A549 (cell line): Measurements from ENCODE around the gene CANT1. TPM values are rescaled to one million over a fixed set of nuclear protein-coding genes. Genes with fewer than 3 reads are reported as not detected.

Experiments
- ATAC-seq, 2 experiments: fragments of 200-7000 bp in 1 of 2; fragments of >200 bp in 1 of 2; cut with Nextera tagmentation in 1 of 2; cut with Tn5 transposase in 1 of 2; 3 replicates each; pipeline versions ENCODE4 v1.8.0 to v1.9.1; 2018 to 2020; ENCODE audit warnings: mild to moderate bottlenecking in 1 of 2, moderate library complexity in 1 of 2
- CTCF ChIA-PET: fragments of 300-600 bp; sonication (Branson Sonifier 250); formaldehyde crosslinking; extraction: SDS; loops from one replicate; lab custom pipeline; 2021; ENCODE audit warnings: antibody characterized with exemption, inconsistent platforms; lab: Yijun Ruan, JAX
- POLR2A ChIA-PET: fragments of 350-600 bp; formaldehyde crosslinking; extraction: SDS; loops from one replicate; lab custom pipeline; 2021; ENCODE audit warnings: antibody characterized with exemption, inconsistent platforms; lab: Yijun Ruan, JAX
- DNase-seq, 2 experiments: peaks; one replicate each; pipeline versions ENCODE4 v3.0.0 to v3.0.0-alpha.2; 2011 to 2016; ENCODE audit warnings: low read depth in 1 of 2, low spot score in 1 of 2
- FAIRE-seq: peaks from 2 replicates; lab custom pipeline; 2011; peaks lifted over from hg19 to GRCh38; lab: Jason Lieb, UNC
- H3K27ac ChIP-seq, 2 experiments: fragments of >200 bp; sonication (Bioruptor Twin); formaldehyde crosslinking; 3 replicates each; pipeline ENCODE4 v1.5.1; 2016 to 2017
- H3K4me1 ChIP-seq: fragments of >200 bp; sonication (Bioruptor Twin); formaldehyde crosslinking; 3 replicates; pipeline ENCODE4 v1.6.1; 2016
- H3K4me2 ChIP-seq: fragments of >200 bp; sonication (Bioruptor Twin); formaldehyde crosslinking; 3 replicates; pipeline ENCODE4 v1.6.1; 2016
- H3K4me3 ChIP-seq: fragments of >200 bp; sonication (Bioruptor Twin); formaldehyde crosslinking; 3 replicates; pipeline ENCODE4 v1.5.1; 2016
- H3K9me3 ChIP-seq: fragments of >200 bp; sonication (Bioruptor Twin); formaldehyde crosslinking; 3 replicates; pipeline ENCODE4 v1.6.1; 2016
- BHLHE40 ChIP-seq: IDR thresholded peaks from 2 replicates; pipeline ENCODE4 v1.6.1; 2012; ENCODE audit warnings: low read depth, low read length, inconsistent platforms
- CHD4 ChIP-seq: fragments of 200-600 bp; sonication (generic); IDR thresholded peaks from 2 replicates; pipeline ENCODE4 v1.6.1; 2016; ENCODE audit warnings: antibody characterized with exemption, mild to moderate bottlenecking, borderline replicate concordance
- EHF ChIP-seq: fragments of 250-450 bp; sonication (Bioruptor Pico); IDR thresholded peaks from 2 replicates; pipeline ENCODE4 v1.5.0; 2020; ENCODE audit warnings: mild to moderate bottlenecking
- EP300 ChIP-seq, 2 experiments: fragments of >200 bp; sonication (Bioruptor Twin); formaldehyde crosslinking; IDR thresholded peaks; 2 replicates in 1 of 2; 3 replicates in 1 of 2; pipeline ENCODE4 v1.6.1; 2016 to 2017
- ESRRA ChIP-seq: fragments of 150-350 bp; IDR thresholded peaks from 2 replicates; pipeline ENCODE4 v1.6.1; 2014; ENCODE audit warnings: mild to moderate bottlenecking, low read length, borderline replicate concordance
- FOSB ChIP-seq: fragments of 250-450 bp; sonication (Bioruptor Pico); IDR thresholded peaks from 2 replicates; pipeline ENCODE4 v1.5.0; 2020; ENCODE audit warnings: mild to moderate bottlenecking, moderate library complexity
- FOSL2 ChIP-seq, 2 experiments: fragments of 450-650 bp in 1 of 2; fragments of >200 bp in 1 of 2; sonication (Bioruptor Twin) in 1 of 2; formaldehyde crosslinking; IDR thresholded peaks; 2 replicates each; pipeline versions ENCODE4 v1.5.0 to v1.6.1; 2016 to 2020; ENCODE audit warnings: mild to moderate bottlenecking in 1 of 2, moderate library complexity in 1 of 2
- HDAC2 ChIP-seq: fragments of 200-600 bp; sonication (generic); IDR thresholded peaks from 2 replicates; pipeline ENCODE4 v1.6.1; 2016
- HOXB13 ChIP-seq: fragments of 250-450 bp; sonication (Bioruptor Pico); IDR thresholded peaks from 2 replicates; pipeline ENCODE4 v1.5.0; 2020; ENCODE audit warnings: low read depth, mild to moderate bottlenecking, moderate library complexity
- HOXB5 ChIP-seq: fragments of 250-450 bp; sonication (Bioruptor Pico); IDR thresholded peaks from 2 replicates; pipeline ENCODE4 v1.5.0; 2020; ENCODE audit warnings: mild to moderate bottlenecking, moderate library complexity
- JUN ChIP-seq, 2 experiments: fragments of >200 bp; sonication (Bioruptor Twin); formaldehyde crosslinking; IDR thresholded peaks; 2 replicates in 1 of 2; 3 replicates in 1 of 2; pipeline ENCODE4 v1.6.1; 2016 to 2017
- KDM5A ChIP-seq: fragments of 200-600 bp; sonication (generic); IDR thresholded peaks from 2 replicates; pipeline ENCODE4 v1.6.1; 2016; ENCODE audit warnings: antibody characterized with exemption, mild to moderate bottlenecking
- MAFK ChIP-seq: fragments of 450-650 bp; IDR thresholded peaks from 2 replicates; pipeline ENCODE4 v1.6.1; 2014; ENCODE audit not compliant: partially characterized antibody
- MAZ ChIP-seq: fragments of 150-350 bp; IDR thresholded peaks from 2 replicates; pipeline ENCODE4 v1.6.1; 2014; ENCODE audit warnings: antibody characterized with exemption, low read depth, low read length, borderline replicate concordance
- NFE2L2 ChIP-seq: fragments of 150-350 bp; conservative IDR thresholded peaks from 2 replicates; pipeline ENCODE4 v1.6.1; 2014; ENCODE audit warnings: low read length
- PHF8 ChIP-seq: fragments of 200-600 bp; sonication (generic); IDR thresholded peaks from 2 replicates; pipeline ENCODE4 v1.6.1; 2016; ENCODE audit warnings: low read depth, mild to moderate bottlenecking, antibody characterized with exemption, moderate library complexity, borderline replicate concordance
- POLR2A ChIP-seq: IDR thresholded peaks from 2 replicates; pipeline ENCODE4 v1.6.1; 2012; ENCODE audit warnings: mild to moderate bottlenecking, low read length
- RNF2 ChIP-seq: fragments of 200-600 bp; sonication (generic); IDR thresholded peaks from 2 replicates; pipeline ENCODE4 v1.6.1; 2016; ENCODE audit warnings: low read depth, mild to moderate bottlenecking, antibody characterized with exemption, moderate library complexity, borderline replicate concordance
- SMC3 ChIP-seq: fragments of >200 bp; sonication (Bioruptor Twin); formaldehyde crosslinking; IDR thresholded peaks from 3 replicates; pipeline ENCODE4 v1.6.1; 2018; ENCODE audit warnings: inconsistent platforms
- TP53 ChIP-seq: fragments of 250-450 bp; sonication (Bioruptor Pico); IDR thresholded peaks from 2 replicates; pipeline ENCODE4 v1.5.0; 2021; ENCODE audit warnings: mild to moderate bottlenecking, moderate library complexity
- ZC3H11A ChIP-seq: fragments of 450-650 bp; IDR thresholded peaks from 2 replicates; pipeline ENCODE4 v1.6.1; 2014; ENCODE audit warnings: antibody characterized with exemption, mild to moderate bottlenecking
- ZFP36 ChIP-seq: fragments of 450-650 bp; IDR thresholded peaks from 2 replicates; pipeline ENCODE4 v1.6.1; 2014; ENCODE audit warnings: borderline replicate concordance; ENCODE audit not compliant: partially characterized antibody
- ZNF302 ChIP-seq: fragments of 250-450 bp; sonication (Bioruptor Pico); IDR thresholded peaks from 2 replicates; pipeline ENCODE4 v1.9.0; 2021; ENCODE audit warnings: inconsistent platforms, mild to moderate bottlenecking, moderate library complexity
- ZSCAN20 ChIP-seq: fragments of 250-450 bp; sonication (Bioruptor Pico); IDR thresholded peaks from 2 replicates; pipeline ENCODE4 v1.8.0; 2022; ENCODE audit warnings: mild to moderate bottlenecking, moderate library complexity
- WGBS: methylation state at CpG from one replicate; pipeline ENCODE4 v1.1.6; 2017; ENCODE audit errors: missing lambda C conversion rate; 5-methylcytosine and 5-hydroxymethylcytosine counted together
- polyA minus RNA-seq: library from RNA; depleted of rRNA, polyadenylated mRNA; stranded (reverse); fragments of >200 nt; gene quantifications from 2 replicates; pipeline ENCODE4 v1.2.3, GENCODE V29; 2011; rRNA and poly(A)+ RNA removed
- polyA plus RNA-seq, 4 experiments: library from polyadenylated mRNA; depleted of rRNA in 3 of 4; stranded (reverse); fragments of >200 nt; fragmentation: RNase III in 1 of 4; extraction: RNeasy Plus Mini Kit Qiagen cat#74134 plus additional on column Dnase treatment in 1 of 4; gene quantifications; 2 replicates in 3 of 4; 3 replicates in 1 of 4; pipeline ENCODE4 v1.2.3, GENCODE V29; 2011 to 2017
- TF ChIP-seq, protein P1 (sequence below): IDR thresholded peaks from 2 replicates; pipeline ENCODE4 v1.6.1; 2012
- TF ChIP-seq, protein P2 (sequence below): fragments of >200 bp; sonication (Bioruptor Twin); formaldehyde crosslinking; IDR thresholded peaks from 3 replicates; pipeline ENCODE4 v1.6.1; 2016
- TF ChIP-seq, protein P3 (sequence below): IDR thresholded peaks from 2 replicates; pipeline ENCODE4 v1.6.1; 2012; ENCODE audit warnings: low read depth, borderline replicate concordance
- TF ChIP-seq, protein P4 (sequence below): IDR thresholded peaks from 2 replicates; pipeline ENCODE4 v1.6.1; 2012

Gene CANT1
- polyA plus RNA-seq (2011; rRNA removed) = 65.5 and 70.0 TPM in 2 replicates
- 73.1 and 91.1 TPM in 2 replicates for polyA plus RNA-seq (2012; cell fraction: cytosol; rRNA removed)
- polyA plus RNA-seq (2012; cell fraction: nucleus; rRNA removed) = 73.9 and 106 TPM in 2 replicates
- 63.4 to 67.6 TPM (median 66.8 TPM) in 3 replicates for polyA plus RNA-seq (2017; fragmentation: RNase III; extraction: RNeasy Plus Mini Kit Qiagen cat#74134 plus additional on column Dnase treatment)
- polyA minus RNA-seq = 66.6 and 67.2 TPM in 2 replicates

DNA sequence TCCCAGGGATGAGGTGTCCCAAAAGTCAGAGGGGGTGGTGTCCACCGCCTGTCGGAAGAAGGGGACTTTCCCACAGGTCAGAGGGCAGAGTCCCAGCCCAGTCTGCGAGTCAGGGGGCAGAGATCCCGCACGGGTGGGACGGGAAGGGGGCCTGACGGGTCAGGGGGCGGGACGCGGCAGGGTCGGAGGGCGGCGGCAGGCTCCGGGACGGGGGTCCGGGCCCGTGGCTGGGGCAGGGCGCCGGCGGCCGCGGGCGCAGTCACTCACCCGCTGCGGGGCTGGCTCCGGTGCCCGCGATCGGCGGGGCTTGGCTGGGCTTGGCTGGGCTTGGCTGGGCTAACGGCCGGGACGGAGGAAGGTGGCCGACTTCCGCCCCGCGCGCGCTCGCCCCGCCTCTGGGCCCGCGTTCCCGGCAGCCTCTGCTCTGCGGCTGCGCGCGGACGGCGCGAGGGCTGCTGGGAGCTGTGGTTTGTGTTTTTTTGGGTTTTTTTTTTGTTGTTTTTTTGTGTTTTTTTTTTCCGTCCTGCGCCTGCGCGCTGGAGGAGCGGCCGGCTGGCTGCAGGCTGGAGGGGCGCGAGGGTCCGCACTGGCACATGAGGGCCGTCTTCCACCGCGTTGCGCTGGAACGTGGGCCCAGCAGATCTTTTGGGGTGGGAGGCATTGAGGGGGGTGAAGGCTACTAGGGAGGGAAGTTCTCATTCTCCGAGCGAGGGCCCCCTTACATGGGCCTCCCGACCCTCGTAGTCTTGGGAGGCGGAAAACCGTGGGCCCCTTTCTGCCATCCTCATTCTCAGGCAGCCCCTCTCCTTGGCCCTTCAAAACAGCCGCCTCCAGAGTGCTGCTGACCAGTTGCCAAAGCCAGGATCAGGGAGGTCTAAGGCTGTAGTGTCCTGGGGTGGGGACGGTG lies at the start of gene CANT1:
Gene CANT1 (minus strand): TSS at position 368 of the 907 bp plus-strand sequence. CDS start 12,142 bp downstream, outside the sequence.
- TF ChIP-seq, protein P1, sequence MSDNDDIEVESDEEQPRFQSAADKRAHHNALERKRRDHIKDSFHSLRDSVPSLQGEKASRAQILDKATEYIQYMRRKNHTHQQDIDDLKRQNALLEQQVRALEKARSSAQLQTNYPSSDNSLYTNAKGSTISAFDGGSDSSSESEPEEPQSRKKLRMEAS = peak; percentile 61; the same call in 1 of the 2 replicates
- TF ChIP-seq KDM5A (no peak), POLR2A (peak; percentile 65), HDAC2 (no peak), ZC3H11A (no peak), MAZ (no peak), PHF8 (peak; percentile 50), ZFP36 (no peak), JUN (IDR thresholded peaks at IDR 0.05) (peak; percentile 57 to 79; a peak in 4 of 5 replicates), HOXB5 (CRISPR knock-in tag) (no peak), BHLHE40 (no peak)
- TF ChIP-seq, protein P2, sequence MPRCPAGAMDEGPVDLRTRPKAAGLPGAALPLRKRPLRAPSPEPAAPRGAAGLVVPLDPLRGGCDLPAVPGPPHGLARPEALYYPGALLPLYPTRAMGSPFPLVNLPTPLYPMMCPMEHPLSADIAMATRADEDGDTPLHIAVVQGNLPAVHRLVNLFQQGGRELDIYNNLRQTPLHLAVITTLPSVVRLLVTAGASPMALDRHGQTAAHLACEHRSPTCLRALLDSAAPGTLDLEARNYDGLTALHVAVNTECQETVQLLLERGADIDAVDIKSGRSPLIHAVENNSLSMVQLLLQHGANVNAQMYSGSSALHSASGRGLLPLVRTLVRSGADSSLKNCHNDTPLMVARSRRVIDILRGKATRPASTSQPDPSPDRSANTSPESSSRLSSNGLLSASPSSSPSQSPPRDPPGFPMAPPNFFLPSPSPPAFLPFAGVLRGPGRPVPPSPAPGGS = peak; percentile 91
- TF ChIP-seq, protein P3, sequence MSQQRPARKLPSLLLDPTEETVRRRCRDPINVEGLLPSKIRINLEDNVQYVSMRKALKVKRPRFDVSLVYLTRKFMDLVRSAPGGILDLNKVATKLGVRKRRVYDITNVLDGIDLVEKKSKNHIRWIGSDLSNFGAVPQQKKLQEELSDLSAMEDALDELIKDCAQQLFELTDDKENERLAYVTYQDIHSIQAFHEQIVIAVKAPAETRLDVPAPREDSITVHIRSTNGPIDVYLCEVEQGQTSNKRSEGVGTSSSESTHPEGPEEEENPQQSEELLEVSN = peak; percentile 48; the same call in 1 of the 2 replicates
- TF ChIP-seq, protein P4, sequence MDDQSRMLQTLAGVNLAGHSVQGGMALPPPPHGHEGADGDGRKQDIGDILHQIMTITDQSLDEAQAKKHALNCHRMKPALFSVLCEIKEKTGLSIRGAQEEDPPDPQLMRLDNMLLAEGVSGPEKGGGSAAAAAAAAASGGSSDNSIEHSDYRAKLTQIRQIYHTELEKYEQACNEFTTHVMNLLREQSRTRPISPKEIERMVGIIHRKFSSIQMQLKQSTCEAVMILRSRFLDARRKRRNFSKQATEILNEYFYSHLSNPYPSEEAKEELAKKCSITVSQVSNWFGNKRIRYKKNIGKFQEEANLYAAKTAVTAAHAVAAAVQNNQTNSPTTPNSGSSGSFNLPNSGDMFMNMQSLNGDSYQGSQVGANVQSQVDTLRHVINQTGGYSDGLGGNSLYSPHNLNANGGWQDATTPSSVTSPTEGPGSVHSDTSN = no peak
- 5% methylated on average over 53 of the region's 73 CpGs for WGBS
- Histone ChIP-seq H3K4me3 (peak within 1 kb of the TSS; percentile 98), H3K4me1 (peaks cover 31% of the 10 kb centered on the region), H3K4me2 (peak within 1 kb of the TSS; percentile 94), H3K27ac (peak within 1 kb of the TSS; percentile 98 to 99), H3K9me3 (peaks cover 8% of the 10 kb centered on the region; the same call in 1 of the 3 replicates)
- DNase-seq (peak; percentile 87 to 95), FAIRE-seq (no peak), ATAC-seq (peak; percentile 86 to 97)
- CTCF ChIA-PET = interaction anchor here (0.6 to 14.8 kb wide), 12 partner anchors 8 to 1147 kb away, joined by 3 to 376 read pairs (median 4); no protein-coding TSS in a partner anchor
- POLR2A ChIA-PET = interaction anchor here (0.6 to 1.3 kb wide), 10 partner anchors 11 to 629 kb away, joined by 3 to 7 read pairs (median 3); partner anchors contain the start of gene USP36

DNA sequence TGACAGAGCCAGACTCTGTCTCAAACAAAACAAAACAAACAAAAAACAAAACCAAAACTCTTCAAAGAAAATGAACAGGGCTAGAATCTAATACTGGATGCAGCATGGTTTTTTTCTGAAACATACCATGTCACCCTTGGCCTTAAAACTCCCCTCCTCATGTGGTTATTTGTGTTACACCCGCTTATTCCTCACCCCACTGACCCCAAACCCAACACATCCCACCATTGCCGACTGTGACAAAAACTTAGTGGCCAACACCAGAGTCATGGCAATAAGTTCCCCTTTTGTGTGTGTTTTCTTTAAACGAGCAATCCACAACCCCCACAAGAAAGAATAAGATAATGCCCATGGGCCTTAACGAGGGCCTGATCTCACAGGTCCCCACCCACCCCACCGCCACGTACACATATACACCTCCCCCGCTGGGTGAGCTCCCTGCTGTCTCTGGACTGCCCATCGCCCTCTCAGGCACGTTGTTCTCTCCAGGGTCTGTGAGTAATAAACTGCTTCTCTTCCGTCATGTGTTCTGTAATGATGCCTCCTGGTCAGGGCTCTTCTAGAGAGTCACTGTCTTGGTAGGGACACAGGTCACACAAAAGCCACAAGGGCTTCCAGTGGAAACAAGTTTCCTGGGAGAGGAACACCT lies 48.3 kb upstream of the CANT1 start:
- no peak for FAIRE-seq
- no peak overlapping the region for H3K4me3 ChIP-seq
- 63% methylated on average over 10 of the region's 10 CpGs for WGBS
- POLR2A ChIA-PET = no interaction called here
- TF ChIP-seq SMC3 = no peak
- TF ChIP-seq ZSCAN20 (CRISPR knock-in tag) = no peak
- no peak for TF ChIP-seq HOXB13 (CRISPR knock-in tag)
- TF ChIP-seq EHF (CRISPR knock-in tag) = no peak
- no peak for TF ChIP-seq ESRRA
- TF ChIP-seq ZNF302 (CRISPR knock-in tag) = no peak
- TF ChIP-seq MAZ = no peak
- TF ChIP-seq, protein P2 = no peak
- TF ChIP-seq, protein P1 = no peak
- TF ChIP-seq RNF2 = no peak
- TF ChIP-seq MAFK = no peak
- TF ChIP-seq TP53 (CRISPR knock-in tag) = no peak
- TF ChIP-seq ZFP36 = no peak
- no peak for TF ChIP-seq EP300 (IDR thresholded peaks at IDR 0.05)
- TF ChIP-seq NFE2L2 = no peak
- TF ChIP-seq PHF8 = no peak
- no peak for TF ChIP-seq CHD4
- TF ChIP-seq FOSL2 (IDR thresholded peaks at IDR 0.05) = no peak
- TF ChIP-seq FOSL2 (CRISPR knock-in tag; IDR thresholded peaks at IDR 0.05) = no peak
- TF ChIP-seq FOSB (CRISPR knock-in tag) = no peak
- TF ChIP-seq HOXB5 (CRISPR knock-in tag) = no peak
- TF ChIP-seq, all 56 proteins: peak for 0
- no peak overlapping the region for H3K27ac ChIP-seq
- DNase-seq (no peak), ATAC-seq (peak; percentile 25 to 39; a peak in 1 of 6 replicates)
- CTCF ChIA-PET = interaction anchor here (0.9 to 10.2 kb wide), 10 partner anchors 7 to 336 kb away, joined by 3 to 155 read pairs (median 10); partner anchors contain the start of gene ENGASE
- no peak overlapping the region for H3K4me2 ChIP-seq
- no peaks in the 10 kb centered on the region for H3K4me1 ChIP-seq
- peaks cover 17% of the 10 kb centered on the region; the same call in 2 of the 3 replicates for H3K9me3 ChIP-seq
